ENCODE results near the gene MAP3K10. TPM values are rescaled to one million over a fixed set of nuclear protein-coding genes. Genes with fewer than 3 reads are reported as not detected.

The MAP3K10 gene
- total and polyA plus RNA-seq, 3 experiments from 2014 or later, result 1.3 to 15.4 (median 13.9) TPM

- no peak overlapping the region for H3K27ac ChIP-seq (ENCODE audit: low read depth, low read length)
- H3K4me1 ChIP-seq (ENCODE audit: insufficient read depth, low read length), result no peaks in the 10 kb centered on the region
- H3K9me3 Mint-ChIP-seq, result no peaks in the 10 kb centered on the region
- H3K36me3 Mint-ChIP-seq, result peaks cover 3 to 58% (median 11%) of the 10 kb centered on the region in 3 donors
- peak overlapping the region in 1 of 8 donors; percentile 73 for H3K27ac Mint-ChIP-seq
- H3K36me3 ChIP-seq (ENCODE audit: insufficient read depth, low read length), result peaks cover 22% of the 10 kb centered on the region
- H3K27me3 Mint-ChIP-seq, result no peaks in the 10 kb centered on the region
- POLR2A ChIA-PET, result no interaction called here
- CTCF ChIA-PET, result interaction anchor here (0.7 kb wide), 1 partner anchor 134 kb away, joined by 3 read pairs; no protein-coding TSS in a partner anchor
- no peak overlapping the region for H3K4me3 ChIP-seq (ENCODE audit: low read length)
- no peak overlapping the region for H3K4me3 Mint-ChIP-seq
- peaks cover 12 to 25% (median 17%) of the 10 kb centered on the region in 3 donors for H3K4me1 Mint-ChIP-seq
- no peak for DNase-seq
- no peaks in the 10 kb centered on the region for H3K27me3 ChIP-seq (ENCODE audit: insufficient read depth, low read length, poor library complexity, severe bottlenecking)
- no peaks in the 10 kb centered on the region for H3K9me3 ChIP-seq (ENCODE audit: low read length)
These were observed 54.4 kb downstream of the MAP3K10 start for GRCh38 chr19:40245506-40246128.

- Histone ChIP-seq H3K4me1 (ENCODE audit: insufficient read depth, low read length) (no peaks in the 10 kb centered on the region), H3K9me3 (ENCODE audit: low read length) (no peaks in the 10 kb centered on the region), H3K4me3 (ENCODE audit: low read length) (no peak overlapping the region), H3K27me3 (ENCODE audit: insufficient read depth, low read length, poor library complexity, severe bottlenecking) (no peaks in the 10 kb centered on the region), H3K36me3 (ENCODE audit: insufficient read depth, low read length) (peaks cover 15% of the 10 kb centered on the region), H3K27ac (ENCODE audit: low read depth, low read length) (no peak overlapping the region)
- peaks cover 3 to 55% (median 9%) of the 10 kb centered on the region in 3 donors for H3K36me3 Mint-ChIP-seq
- no peak for DNase-seq
- H3K27me3 Mint-ChIP-seq, result no peaks in the 10 kb centered on the region
- peak overlapping the region in 1 of 8 donors; percentile 17 for H3K27ac Mint-ChIP-seq
- H3K4me3 Mint-ChIP-seq, result no peak overlapping the region
- CTCF ChIA-PET, result interaction anchor here (0.7 kb wide), 1 partner anchor 133 kb away, joined by 3 read pairs; no protein-coding TSS in a partner anchor
- H3K4me1 Mint-ChIP-seq, result peaks cover 13 to 27% (median 19%) of the 10 kb centered on the region in 3 donors
- POLR2A ChIA-PET, result no interaction called here
- no peaks in the 10 kb centered on the region for H3K9me3 Mint-ChIP-seq
These were observed 55.3 kb downstream of the MAP3K10 start for GRCh38 chr19:40246292-40247073.

GRCh38 chr19:40247178-40247577 lies 56.0 kb downstream of the MAP3K10 start:
- Mint-ChIP-seq H3K36me3 (peaks cover 7 to 54% (median 11%) of the 10 kb centered on the region in 3 donors), H3K9me3 (no peaks in the 10 kb centered on the region), H3K4me3 (no peak overlapping the region), H3K4me1 (peaks cover 17 to 31% (median 23%) of the 10 kb centered on the region in 3 donors), H3K27me3 (no peaks in the 10 kb centered on the region), H3K27ac (peak overlapping the region in 1 of 8 donors; percentile 87)
- H3K9me3 ChIP-seq (ENCODE audit: low read length), result no peaks in the 10 kb centered on the region
- peaks cover 12% of the 10 kb centered on the region for H3K36me3 ChIP-seq (ENCODE audit: insufficient read depth, low read length)
- no peaks in the 10 kb centered on the region for H3K27me3 ChIP-seq (ENCODE audit: insufficient read depth, low read length, poor library complexity, severe bottlenecking)
- CTCF ChIA-PET, result no interaction called here
- no peaks in the 10 kb centered on the region for H3K4me1 ChIP-seq (ENCODE audit: insufficient read depth, low read length)
- POLR2A ChIA-PET, result no interaction called here
- no peak overlapping the region for H3K27ac ChIP-seq (ENCODE audit: low read depth, low read length)
- no peak overlapping the region for H3K4me3 ChIP-seq (ENCODE audit: low read length)
- no peak for DNase-seq

- H3K36me3 ChIP-seq (ENCODE audit: insufficient read depth, low read length), result peaks cover 11% of the 10 kb centered on the region
- Mint-ChIP-seq H3K4me1 (peaks cover 20 to 37% (median 29%) of the 10 kb centered on the region in 3 donors), H3K36me3 (peaks cover 7 to 55% (median 17%) of the 10 kb centered on the region in 3 donors), H3K27me3 (no peaks in the 10 kb centered on the region), H3K4me3 (no peak overlapping the region), H3K27ac (no peak overlapping the region), H3K9me3 (no peaks in the 10 kb centered on the region)
- no peak for DNase-seq
- no peak overlapping the region for H3K4me3 ChIP-seq (ENCODE audit: low read length)
- H3K9me3 ChIP-seq (ENCODE audit: low read length), result no peaks in the 10 kb centered on the region
- H3K27me3 ChIP-seq (ENCODE audit: insufficient read depth, low read length, poor library complexity, severe bottlenecking), result no peaks in the 10 kb centered on the region
- ChIA-PET CTCF (no interaction called here), POLR2A (no interaction called here)
- H3K4me1 ChIP-seq (ENCODE audit: insufficient read depth, low read length), result no peaks in the 10 kb centered on the region
- H3K27ac ChIP-seq (ENCODE audit: low read depth, low read length), result no peak overlapping the region
These were observed 56.6 kb downstream of the MAP3K10 start for GRCh38 chr19:40247735-40248262.

GRCh38 chr19:40249201-40249600 lies 58.0 kb downstream of the MAP3K10 start:
- no peak for DNase-seq
- H3K27ac ChIP-seq (ENCODE audit: low read depth, low read length), result no peak overlapping the region
- no peaks in the 10 kb centered on the region for H3K27me3 Mint-ChIP-seq
- ChIA-PET POLR2A (interaction anchor here (0.6 kb wide), 1 partner anchor 78 kb away, joined by 3 read pairs; no protein-coding TSS in a partner anchor), CTCF (no interaction called here)
- H3K36me3 ChIP-seq (ENCODE audit: insufficient read depth, low read length), result peaks cover 20% of the 10 kb centered on the region
- peaks cover 18 to 65% (median 18%) of the 10 kb centered on the region in 3 donors for H3K36me3 Mint-ChIP-seq
- H3K27me3 ChIP-seq (ENCODE audit: insufficient read depth, low read length, poor library complexity, severe bottlenecking), result no peaks in the 10 kb centered on the region
- H3K4me3 Mint-ChIP-seq, result no peak overlapping the region
- H3K4me1 Mint-ChIP-seq, result peaks cover 27 to 44% (median 33%) of the 10 kb centered on the region in 3 donors
- no peaks in the 10 kb centered on the region for H3K9me3 Mint-ChIP-seq
- H3K4me3 ChIP-seq (ENCODE audit: low read length), result no peak overlapping the region
- no peaks in the 10 kb centered on the region for H3K9me3 ChIP-seq (ENCODE audit: low read length)
- H3K4me1 ChIP-seq (ENCODE audit: insufficient read depth, low read length), result no peaks in the 10 kb centered on the region
- peak overlapping the region in 1 of 8 donors; percentile 22 for H3K27ac Mint-ChIP-seq

- Mint-ChIP-seq H3K27me3 (no peaks in the 10 kb centered on the region), H3K27ac (peak overlapping the region in 2 of 8 donors; percentile 30 to 82), H3K9me3 (no peaks in the 10 kb centered on the region), H3K36me3 (peaks cover 16 to 64% (median 18%) of the 10 kb centered on the region in 3 donors), H3K4me1 (peaks cover 27 to 44% (median 33%) of the 10 kb centered on the region in 3 donors), H3K4me3 (no peak overlapping the region)
- Histone ChIP-seq H3K36me3 (ENCODE audit: insufficient read depth, low read length) (peaks cover 22% of the 10 kb centered on the region), H3K27me3 (ENCODE audit: insufficient read depth, low read length, poor library complexity, severe bottlenecking) (no peaks in the 10 kb centered on the region), H3K4me3 (ENCODE audit: low read length) (no peak overlapping the region), H3K27ac (ENCODE audit: low read depth, low read length) (no peak overlapping the region), H3K4me1 (ENCODE audit: insufficient read depth, low read length) (no peaks in the 10 kb centered on the region), H3K9me3 (ENCODE audit: low read length) (no peaks in the 10 kb centered on the region)
- DNase-seq, result no peak
- ChIA-PET POLR2A (interaction anchor here (0.6 kb wide), 1 partner anchor 77 kb away, joined by 3 read pairs; no protein-coding TSS in a partner anchor), CTCF (no interaction called here)
These were observed 58.6 kb downstream of the MAP3K10 start for GRCh38 chr19:40249781-40250180.

GRCh38 chr19:40251244-40251643 lies 60.0 kb downstream of the MAP3K10 start:
- no peaks in the 10 kb centered on the region for H3K9me3 ChIP-seq (ENCODE audit: low read length)
- no peak for DNase-seq
- Mint-ChIP-seq H3K27ac (no peak overlapping the region), H3K27me3 (no peaks in the 10 kb centered on the region), H3K4me1 (peaks cover 23 to 41% (median 24%) of the 10 kb centered on the region in 3 donors), H3K4me3 (no peak overlapping the region), H3K9me3 (no peaks in the 10 kb centered on the region), H3K36me3 (peaks cover 21 to 72% (median 27%) of the 10 kb centered on the region in 3 donors)
- H3K27ac ChIP-seq (ENCODE audit: low read depth, low read length), result no peak overlapping the region
- H3K4me1 ChIP-seq (ENCODE audit: insufficient read depth, low read length), result no peaks in the 10 kb centered on the region
- H3K36me3 ChIP-seq (ENCODE audit: insufficient read depth, low read length), result peaks cover 37% of the 10 kb centered on the region
- CTCF ChIA-PET, result no interaction called here
- H3K4me3 ChIP-seq (ENCODE audit: low read length), result no peak overlapping the region
- POLR2A ChIA-PET, result no interaction called here
- H3K27me3 ChIP-seq (ENCODE audit: insufficient read depth, low read length, poor library complexity, severe bottlenecking), result no peaks in the 10 kb centered on the region

GRCh38 chr19:40251991-40252390 lies 60.8 kb downstream of the MAP3K10 start:
- no peaks in the 10 kb centered on the region for H3K9me3 Mint-ChIP-seq
- no peaks in the 10 kb centered on the region for H3K27me3 Mint-ChIP-seq
- Histone ChIP-seq H3K4me3 (ENCODE audit: low read length) (no peak overlapping the region), H3K27ac (ENCODE audit: low read depth, low read length) (no peak overlapping the region), H3K27me3 (ENCODE audit: insufficient read depth, low read length, poor library complexity, severe bottlenecking) (no peaks in the 10 kb centered on the region), H3K4me1 (ENCODE audit: insufficient read depth, low read length) (no peaks in the 10 kb centered on the region), H3K36me3 (ENCODE audit: insufficient read depth, low read length) (peaks cover 44% of the 10 kb centered on the region), H3K9me3 (ENCODE audit: low read length) (no peaks in the 10 kb centered on the region)
- POLR2A ChIA-PET, result no interaction called here
- H3K4me1 Mint-ChIP-seq, result peaks cover 20 to 41% (median 22%) of the 10 kb centered on the region in 3 donors
- CTCF ChIA-PET, result no interaction called here
- peaks cover 21 to 75% (median 27%) of the 10 kb centered on the region in 3 donors for H3K36me3 Mint-ChIP-seq
- no peak for DNase-seq
- H3K4me3 Mint-ChIP-seq, result no peak overlapping the region
- peak overlapping the region in 1 of 8 donors; percentile 47 for H3K27ac Mint-ChIP-seq
